MM.1S (cell line): Measurements from ENCODE around the gene COBL.

Experiments used
- DNase-seq: peaks from one replicate; pipeline ENCODE4 v3.0.0-alpha.2; 2015
- H2AFZ ChIP-seq: fragments of 300-600 bp; sonication (generic); 2 replicates; pipeline ENCODE4 v1.6.0; 2016; ENCODE audit warnings: antibody characterized with exemption, low read length
- H3F3A ChIP-seq: fragments of 300-600 bp; sonication (generic); 2 replicates; pipeline ENCODE4 v1.6.1; 2016; ENCODE audit warnings: mild to moderate bottlenecking, antibody characterized with exemption, low read length, moderate library complexity, mixed read lengths; ENCODE audit not compliant: insufficient read depth
- H3K27ac ChIP-seq: fragments of 300-600 bp; sonication (generic); 2 replicates; pipeline ENCODE4 v1.5.1; 2016; ENCODE audit warnings: mild to moderate bottlenecking, low read length
- H3K27me3 ChIP-seq: fragments of 300-600 bp; sonication (generic); replicated peaks from 2 replicates; pipeline ENCODE4 v1.6.0; 2016; ENCODE audit warnings: low read length; ENCODE audit not compliant: insufficient read depth
- H3K36me3 ChIP-seq: fragments of 300-600 bp; sonication (generic); replicated peaks from 2 replicates; pipeline ENCODE4 v1.6.1; 2016; ENCODE audit warnings: mild to moderate bottlenecking, low read length, mixed read lengths; ENCODE audit not compliant: insufficient read depth
- H3K4me1 ChIP-seq: fragments of 300-600 bp; sonication (generic); 2 replicates; pipeline ENCODE4 v1.6.1; 2016; ENCODE audit warnings: low read length, mixed read lengths
- H3K4me2 ChIP-seq: fragments of 300-600 bp; sonication (generic); 2 replicates; pipeline ENCODE4 v1.6.0; 2016; ENCODE audit warnings: low read depth, low read length
- H3K4me3 ChIP-seq: fragments of 300-600 bp; sonication (generic); 2 replicates; pipeline ENCODE4 v1.5.1; 2016; ENCODE audit warnings: low read length, mixed read lengths
- H3K79me2 ChIP-seq: fragments of 300-600 bp; sonication (generic); 2 replicates; pipeline ENCODE4 v1.6.1; 2016; ENCODE audit warnings: mixed run types, low read length, mixed read lengths
- H3K9ac ChIP-seq: fragments of 300-600 bp; sonication (generic); 2 replicates; pipeline ENCODE4 v1.6.1; 2016; ENCODE audit warnings: low read length, mixed read lengths
- H3K9me2 ChIP-seq: fragments of 300-600 bp; sonication (generic); replicated peaks from 2 replicates; pipeline ENCODE4 v1.6.1; 2016; ENCODE audit warnings: mild to moderate bottlenecking, low read length, mixed read lengths; ENCODE audit not compliant: insufficient read depth
- H3K9me3 ChIP-seq: fragments of 300-600 bp; sonication (generic); replicated peaks from 2 replicates; pipeline ENCODE4 v1.6.1; 2016; ENCODE audit warnings: mild to moderate bottlenecking, low read length, mixed read lengths; ENCODE audit not compliant: insufficient read depth
- H4K20me1 ChIP-seq: fragments of 300-600 bp; sonication (generic); 2 replicates; pipeline ENCODE4 v1.6.1; 2016; ENCODE audit warnings: mild to moderate bottlenecking, low read length, moderate library complexity, mixed read lengths; ENCODE audit not compliant: insufficient read depth
- EZH2 ChIP-seq: fragments of 300-600 bp; sonication (generic); optimal IDR thresholded peaks from 2 replicates; pipeline ENCODE3; 2017; ENCODE audit warnings: low read depth, mild to moderate bottlenecking, antibody characterized with exemption, low read length, mixed read lengths
- EZH2phosphoT487 ChIP-seq: fragments of 300-600 bp; sonication (generic); IDR thresholded peaks from 2 replicates; pipeline ENCODE4 v1.6.1; 2018; ENCODE audit warnings: antibody characterized with exemption, low read length
- TF ChIP-seq, protein P1 (sequence below): fragments of 300-600 bp; sonication (generic); IDR thresholded peaks from 2 replicates; pipeline ENCODE4 v1.5.1; 2016; ENCODE audit warnings: antibody characterized with exemption, low read length, mixed read lengths

COBL gene

DNA sequence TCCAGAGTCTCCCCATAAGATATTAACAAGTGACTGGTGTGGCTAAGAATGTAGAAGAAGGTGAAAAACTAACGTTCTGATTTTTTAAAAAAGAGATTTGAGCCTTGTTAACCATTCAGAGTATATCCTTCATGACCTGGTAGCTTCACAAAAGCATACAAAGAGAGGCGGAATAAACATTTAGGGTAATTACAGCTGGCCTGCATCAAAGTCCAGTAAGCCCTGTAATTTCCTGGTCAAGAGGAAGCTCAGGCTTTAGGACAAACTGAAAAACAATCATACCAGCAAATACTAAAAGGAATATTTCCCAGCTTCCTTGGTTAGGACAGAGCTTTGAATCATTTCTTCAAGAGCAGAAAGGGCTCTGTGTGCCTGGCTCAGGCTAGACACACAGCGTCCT lies 165.2 kb downstream of the COBL start:
- TF ChIP-seq EZH2 (no peak), EZH2phosphoT487 (no peak)
- TF ChIP-seq, protein P1, sequence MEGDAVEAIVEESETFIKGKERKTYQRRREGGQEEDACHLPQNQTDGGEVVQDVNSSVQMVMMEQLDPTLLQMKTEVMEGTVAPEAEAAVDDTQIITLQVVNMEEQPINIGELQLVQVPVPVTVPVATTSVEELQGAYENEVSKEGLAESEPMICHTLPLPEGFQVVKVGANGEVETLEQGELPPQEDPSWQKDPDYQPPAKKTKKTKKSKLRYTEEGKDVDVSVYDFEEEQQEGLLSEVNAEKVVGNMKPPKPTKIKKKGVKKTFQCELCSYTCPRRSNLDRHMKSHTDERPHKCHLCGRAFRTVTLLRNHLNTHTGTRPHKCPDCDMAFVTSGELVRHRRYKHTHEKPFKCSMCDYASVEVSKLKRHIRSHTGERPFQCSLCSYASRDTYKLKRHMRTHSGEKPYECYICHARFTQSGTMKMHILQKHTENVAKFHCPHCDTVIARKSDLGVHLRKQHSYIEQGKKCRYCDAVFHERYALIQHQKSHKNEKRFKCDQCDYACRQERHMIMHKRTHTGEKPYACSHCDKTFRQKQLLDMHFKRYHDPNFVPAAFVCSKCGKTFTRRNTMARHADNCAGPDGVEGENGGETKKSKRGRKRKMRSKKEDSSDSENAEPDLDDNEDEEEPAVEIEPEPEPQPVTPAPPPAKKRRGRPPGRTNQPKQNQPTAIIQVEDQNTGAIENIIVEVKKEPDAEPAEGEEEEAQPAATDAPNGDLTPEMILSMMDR, result no peak
- Histone ChIP-seq H3K9ac (no peak overlapping the region), H3K27ac (no peak overlapping the region), H3K27me3 (no peaks in the 10 kb centered on the region), H3K4me1 (0 out of 2 replicates have a peak, but pooled peaks cover 7% of the 10 kb centered on the region), H3K4me2 (no peak overlapping the region), H4K20me1 (no peaks in the 10 kb centered on the region), H3K9me3 (no peaks in the 10 kb centered on the region), H3K79me2 (no peaks in the 10 kb centered on the region), H3F3A (no peaks in the 10 kb centered on the region), H3K9me2 (no peaks in the 10 kb centered on the region), H3K36me3 (no peaks in the 10 kb centered on the region), H2AFZ (no peak overlapping the region), H3K4me3 (no peak overlapping the region)
- DNase-seq, result no peak

DNA sequence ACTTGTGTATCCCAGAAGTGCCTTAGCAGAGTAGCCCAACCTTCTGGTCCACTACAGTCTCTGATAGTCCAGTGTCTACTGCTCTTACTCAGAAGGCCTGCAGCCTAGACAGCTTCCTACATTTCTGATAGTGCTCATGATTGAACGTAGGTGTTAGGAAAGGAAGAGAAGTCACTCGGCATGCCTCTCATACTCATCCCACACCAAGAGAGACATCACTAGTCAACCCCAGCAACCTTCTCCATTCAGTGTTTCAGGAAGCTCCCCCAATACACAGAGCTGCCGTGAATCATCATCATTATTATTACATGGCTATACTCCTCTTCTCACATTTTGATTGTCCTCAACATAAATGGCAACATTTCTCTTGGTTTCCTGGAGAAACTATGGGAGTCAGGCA lies 166.4 kb downstream of the COBL start:
- Histone ChIP-seq H3K4me2 (no peak overlapping the region), H3K27ac (no peak overlapping the region), H3K79me2 (no peaks in the 10 kb centered on the region), H3K27me3 (no peaks in the 10 kb centered on the region), H3K36me3 (no peaks in the 10 kb centered on the region), H3K9me3 (no peaks in the 10 kb centered on the region), H3K4me1 (no peaks in the 10 kb centered on the region), H3K9ac (no peak overlapping the region), H3K4me3 (no peak overlapping the region), H4K20me1 (no peaks in the 10 kb centered on the region), H2AFZ (no peak overlapping the region), H3K9me2 (no peaks in the 10 kb centered on the region), H3F3A (no peaks in the 10 kb centered on the region)
- no peak for TF ChIP-seq EZH2phosphoT487
- TF ChIP-seq EZH2, result no peak
- TF ChIP-seq, protein P1, result no peak
- no peak for DNase-seq

DNA sequence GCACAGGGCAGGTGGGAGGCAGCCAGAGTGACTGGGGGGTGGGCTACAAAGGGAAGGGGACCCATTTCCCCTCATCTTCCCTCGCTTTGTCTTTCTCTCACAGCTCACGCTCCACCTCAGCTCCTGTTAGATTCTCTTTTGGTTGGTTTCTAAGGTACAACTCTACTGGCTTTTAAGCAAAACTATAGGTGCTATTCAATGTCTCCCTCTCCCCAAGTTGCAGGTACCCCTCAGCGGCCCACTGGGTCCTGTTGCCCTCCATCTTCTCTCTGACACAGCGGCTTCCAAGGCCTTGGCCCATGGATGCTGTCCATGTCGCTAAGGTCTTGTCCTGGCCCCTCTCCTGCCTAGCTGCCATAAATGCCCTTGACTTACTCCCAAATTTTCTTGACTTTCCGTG lies 168.4 kb downstream of the COBL start:
- H3K4me3 ChIP-seq, result no peak overlapping the region
- H3K27me3 ChIP-seq, result no peaks in the 10 kb centered on the region
- DNase-seq, result no peak
- no peaks in the 10 kb centered on the region for H3K9me3 ChIP-seq
- no peaks in the 10 kb centered on the region for H4K20me1 ChIP-seq
- no peaks in the 10 kb centered on the region for H3K4me1 ChIP-seq
- no peaks in the 10 kb centered on the region for H3K9me2 ChIP-seq
- H3F3A ChIP-seq, result no peaks in the 10 kb centered on the region
- no peak overlapping the region for H3K9ac ChIP-seq
- no peak overlapping the region for H3K4me2 ChIP-seq
- H3K27ac ChIP-seq, result no peak overlapping the region
- TF ChIP-seq, protein P1, result no peak
- TF ChIP-seq EZH2phosphoT487, result no peak
- TF ChIP-seq EZH2, result no peak
- no peaks in the 10 kb centered on the region for H3K36me3 ChIP-seq
- no peaks in the 10 kb centered on the region for H3K79me2 ChIP-seq
- H2AFZ ChIP-seq, result no peak overlapping the region
